Measurements from ENCODE around the gene SUN1. TPM values are rescaled to one million over a fixed set of nuclear protein-coding genes. Genes with fewer than 3 reads are reported as not detected.
A peak's percentile ranks its signal among the peaks of the same experiment; 100 is the strongest.
"Not testable (repeated sequence)": the region's sequence is repeated elsewhere in the genome, so short reads cannot be mapped to it uniquely, and the experiment has no call there.

The SUN1 gene, protein sequence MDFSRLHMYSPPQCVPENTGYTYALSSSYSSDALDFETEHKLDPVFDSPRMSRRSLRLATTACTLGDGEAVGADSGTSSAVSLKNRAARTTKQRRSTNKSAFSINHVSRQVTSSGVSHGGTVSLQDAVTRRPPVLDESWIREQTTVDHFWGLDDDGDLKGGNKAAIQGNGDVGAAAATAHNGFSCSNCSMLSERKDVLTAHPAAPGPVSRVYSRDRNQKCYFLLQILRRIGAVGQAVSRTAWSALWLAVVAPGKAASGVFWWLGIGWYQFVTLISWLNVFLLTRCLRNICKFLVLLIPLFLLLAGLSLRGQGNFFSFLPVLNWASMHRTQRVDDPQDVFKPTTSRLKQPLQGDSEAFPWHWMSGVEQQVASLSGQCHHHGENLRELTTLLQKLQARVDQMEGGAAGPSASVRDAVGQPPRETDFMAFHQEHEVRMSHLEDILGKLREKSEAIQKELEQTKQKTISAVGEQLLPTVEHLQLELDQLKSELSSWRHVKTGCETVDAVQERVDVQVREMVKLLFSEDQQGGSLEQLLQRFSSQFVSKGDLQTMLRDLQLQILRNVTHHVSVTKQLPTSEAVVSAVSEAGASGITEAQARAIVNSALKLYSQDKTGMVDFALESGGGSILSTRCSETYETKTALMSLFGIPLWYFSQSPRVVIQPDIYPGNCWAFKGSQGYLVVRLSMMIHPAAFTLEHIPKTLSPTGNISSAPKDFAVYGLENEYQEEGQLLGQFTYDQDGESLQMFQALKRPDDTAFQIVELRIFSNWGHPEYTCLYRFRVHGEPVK
- 164 and 234 TPM in 2 replicates for total RNA-seq

DNA sequence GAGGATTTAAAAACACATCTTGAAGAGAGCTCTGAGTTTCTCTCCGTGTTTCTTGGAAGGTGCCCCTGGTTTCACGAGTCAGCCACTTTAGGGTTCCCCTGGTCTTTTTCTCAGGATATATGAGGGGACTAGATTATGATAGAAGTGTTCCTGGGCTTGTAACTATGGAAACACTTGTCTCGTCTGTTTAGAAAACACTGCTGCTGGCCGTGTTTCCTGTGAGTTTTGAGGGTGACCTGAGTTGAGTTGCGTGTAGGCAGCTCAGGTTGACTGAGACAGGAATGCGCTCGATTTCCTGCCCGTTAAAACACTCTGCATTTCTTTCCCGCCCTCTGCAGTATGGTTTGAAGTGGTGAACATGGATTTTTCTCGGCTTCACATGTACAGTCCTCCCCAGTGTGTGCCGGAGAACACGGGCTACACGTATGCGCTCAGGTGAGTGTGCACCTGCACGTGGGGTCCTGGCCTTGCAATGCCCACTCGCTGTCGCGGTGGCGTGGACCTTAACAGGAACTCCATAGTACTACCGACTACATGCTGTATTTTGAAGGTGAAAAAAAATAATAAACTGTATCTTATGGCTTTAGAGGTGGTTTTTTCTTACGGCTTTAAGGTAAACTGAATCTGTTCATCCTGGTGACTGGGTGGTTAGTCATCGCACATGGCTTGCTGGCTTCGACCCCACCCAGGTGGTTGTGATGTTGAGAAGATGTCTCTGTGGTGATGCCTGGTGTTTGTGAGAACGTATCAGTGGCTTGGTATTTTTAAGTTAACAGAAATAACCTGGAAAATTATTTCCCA lies at the start of gene SUN1:
TSS of gene SUN1 (plus strand) at position 310 of the 801 bp plus-strand sequence. CDS start at position 359, 49 bp downstream.
- peak; percentile 86 for DNase-seq (ENCODE audit: low read depth)

DNA sequence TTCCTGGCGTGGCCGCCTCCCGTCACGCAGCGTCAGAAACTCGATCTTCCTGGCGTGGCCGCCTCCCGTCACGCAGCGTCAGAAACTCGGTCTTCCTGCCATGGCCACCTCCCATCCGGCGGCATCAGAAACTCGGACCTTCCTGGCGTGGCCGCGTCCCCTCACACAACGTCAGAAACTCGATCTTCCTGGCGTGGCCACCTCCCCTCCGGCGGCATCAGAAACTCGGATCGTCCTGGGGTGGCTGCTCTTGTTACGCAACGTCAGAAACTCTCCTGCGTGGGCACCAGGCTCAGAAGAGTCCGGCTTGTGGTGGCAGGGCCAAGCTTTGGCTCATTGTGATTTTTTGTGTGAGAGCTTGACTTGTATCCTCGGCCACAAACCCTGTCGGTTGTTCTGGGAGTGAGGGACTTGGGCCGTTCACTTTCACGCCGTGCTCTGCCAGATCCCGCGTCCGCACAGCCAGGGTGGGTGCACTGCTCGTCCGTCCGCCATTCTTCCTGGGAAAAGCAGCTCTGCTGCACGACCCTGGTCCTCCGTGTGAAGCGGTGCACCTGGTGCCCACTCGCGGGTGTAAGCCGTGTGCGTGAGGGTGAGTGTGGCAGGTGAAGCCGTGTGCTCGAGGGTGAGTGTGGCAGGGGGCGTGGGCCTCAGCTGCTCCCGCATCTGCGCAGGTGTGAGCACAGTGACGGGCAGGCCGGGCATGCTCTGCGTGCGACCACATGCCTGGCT lies 49.4 kb upstream of the SUN1 start:
- no peak for DNase-seq (ENCODE audit: low read depth)

DNA sequence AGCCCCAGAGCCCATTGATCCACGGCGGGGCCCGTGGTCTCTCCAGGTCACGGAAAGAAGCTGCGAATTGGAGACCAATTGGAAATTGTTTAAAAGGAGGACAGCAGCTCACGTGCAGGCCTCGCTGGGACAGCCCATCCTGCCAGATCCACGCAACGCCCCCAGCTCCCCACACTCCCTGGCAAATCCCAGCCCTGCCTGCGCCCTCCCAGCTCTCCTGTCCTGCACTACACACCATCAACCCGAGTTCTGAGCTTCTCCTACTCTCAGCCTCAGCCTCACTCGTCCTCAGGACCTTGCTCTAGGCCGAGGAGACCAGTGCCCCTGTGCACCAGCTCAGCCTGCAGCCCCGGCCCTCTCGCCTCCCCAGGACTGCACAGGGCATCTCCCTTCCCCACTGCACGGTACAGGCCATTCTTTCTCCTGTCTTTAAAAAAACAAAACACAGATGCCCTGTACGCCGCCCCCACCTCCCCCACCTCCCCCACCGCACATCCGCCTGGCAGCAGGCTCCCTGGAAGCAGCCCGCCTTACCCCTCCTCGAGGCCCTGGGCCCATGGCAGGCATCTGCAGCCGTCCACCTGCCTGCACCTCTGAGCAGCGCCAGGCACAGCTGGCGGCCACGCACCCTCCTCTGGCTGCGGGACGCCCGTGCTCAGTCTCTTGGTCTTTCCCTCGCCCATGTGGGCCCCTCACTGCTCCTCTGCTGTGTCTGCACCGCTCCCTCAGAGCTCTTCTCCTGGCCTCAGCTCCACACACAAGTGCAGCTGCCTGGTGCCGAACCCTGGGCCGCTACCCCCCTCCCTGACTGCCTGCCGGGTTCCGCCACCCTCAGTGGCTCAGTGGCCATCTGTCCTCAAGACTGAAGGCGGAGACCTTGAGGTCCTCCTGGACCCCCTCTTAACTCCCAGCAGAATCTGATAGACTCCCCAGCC lies 48.5 kb upstream of the SUN1 start:
- DNase-seq (ENCODE audit: low read depth) = no peak

DNA sequence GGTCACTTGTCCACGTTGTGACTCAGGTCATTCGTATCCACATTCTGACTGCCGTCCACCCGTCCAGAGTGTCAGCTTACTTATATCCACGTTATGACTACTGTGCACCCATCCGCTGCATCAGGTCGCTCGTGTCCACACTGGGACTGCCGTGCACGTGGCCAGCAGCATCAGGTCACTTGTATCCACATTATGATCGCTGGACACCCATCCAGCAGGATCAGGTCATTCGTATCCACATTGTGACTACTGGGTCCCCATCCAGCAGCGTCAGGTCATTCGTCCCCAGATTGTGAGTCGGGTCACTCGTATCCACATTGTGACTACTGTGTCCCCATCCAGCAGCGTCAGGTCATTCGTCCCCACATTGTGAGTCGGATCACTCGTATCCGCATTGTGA lies 47.3 kb upstream of the SUN1 start:
- no peak for DNase-seq (ENCODE audit: low read depth)

DNA sequence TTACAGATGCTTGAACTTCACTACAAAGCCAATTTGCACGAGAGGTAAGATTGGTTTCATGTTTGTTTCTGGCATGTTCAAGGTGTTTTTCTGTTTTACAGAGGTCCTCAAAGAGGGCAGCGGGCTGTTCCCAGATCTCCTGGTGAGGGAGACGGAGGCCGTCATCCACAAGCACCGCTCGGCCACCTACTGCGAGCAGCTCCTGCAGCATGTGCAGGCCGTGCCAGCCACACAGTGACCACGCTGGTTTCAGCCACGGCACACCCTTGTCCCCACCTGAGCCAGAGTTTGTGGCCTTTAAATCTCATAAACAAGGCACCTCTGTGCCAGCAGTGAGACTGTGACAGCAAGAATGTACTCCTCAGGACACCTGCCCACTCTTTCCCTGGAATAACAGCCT lies 46.9 kb upstream of the SUN1 start:
- no peak for DNase-seq (ENCODE audit: low read depth)

DNA sequence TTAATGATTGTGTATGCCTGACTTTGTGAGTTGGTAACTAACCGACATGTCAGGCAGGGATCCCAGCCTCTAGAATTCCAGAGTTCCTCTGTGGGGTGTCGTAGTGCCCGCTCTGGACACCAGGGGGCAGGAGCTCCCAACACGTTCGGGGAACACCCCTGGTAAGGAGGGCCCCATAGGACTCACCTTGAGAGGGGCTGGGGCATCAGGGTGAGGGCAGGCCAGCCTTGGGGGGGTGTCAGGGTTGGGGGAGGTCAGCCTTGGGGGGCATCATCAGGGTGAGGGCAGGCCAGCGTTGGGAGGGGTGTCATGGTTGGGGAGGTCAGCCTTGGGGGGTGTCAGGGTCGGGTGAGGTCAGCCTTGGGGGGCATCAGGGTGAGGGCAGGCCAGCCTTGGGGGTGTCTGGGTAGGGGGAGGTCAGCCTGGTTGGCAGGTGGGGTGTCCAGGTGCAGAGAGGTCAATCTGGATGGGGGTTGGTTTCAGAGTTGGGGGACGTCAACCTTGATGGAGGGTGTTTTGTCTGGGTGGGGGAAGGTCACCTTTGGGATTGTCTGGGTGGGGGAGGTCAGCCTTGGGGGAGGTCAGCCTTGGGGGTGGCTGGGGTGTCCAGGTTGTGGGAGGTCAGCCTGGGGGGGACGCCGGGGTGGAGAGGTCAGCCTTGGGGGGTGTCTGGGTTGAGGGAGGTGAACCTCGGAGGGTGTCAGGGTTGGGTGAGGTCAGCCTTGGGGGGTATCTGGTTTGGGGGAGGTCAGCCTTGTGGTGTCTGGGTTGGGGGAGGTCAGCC lies 45.6 kb upstream of the SUN1 start:
- peak; percentile 38 for DNase-seq (ENCODE audit: low read depth)

DNA sequence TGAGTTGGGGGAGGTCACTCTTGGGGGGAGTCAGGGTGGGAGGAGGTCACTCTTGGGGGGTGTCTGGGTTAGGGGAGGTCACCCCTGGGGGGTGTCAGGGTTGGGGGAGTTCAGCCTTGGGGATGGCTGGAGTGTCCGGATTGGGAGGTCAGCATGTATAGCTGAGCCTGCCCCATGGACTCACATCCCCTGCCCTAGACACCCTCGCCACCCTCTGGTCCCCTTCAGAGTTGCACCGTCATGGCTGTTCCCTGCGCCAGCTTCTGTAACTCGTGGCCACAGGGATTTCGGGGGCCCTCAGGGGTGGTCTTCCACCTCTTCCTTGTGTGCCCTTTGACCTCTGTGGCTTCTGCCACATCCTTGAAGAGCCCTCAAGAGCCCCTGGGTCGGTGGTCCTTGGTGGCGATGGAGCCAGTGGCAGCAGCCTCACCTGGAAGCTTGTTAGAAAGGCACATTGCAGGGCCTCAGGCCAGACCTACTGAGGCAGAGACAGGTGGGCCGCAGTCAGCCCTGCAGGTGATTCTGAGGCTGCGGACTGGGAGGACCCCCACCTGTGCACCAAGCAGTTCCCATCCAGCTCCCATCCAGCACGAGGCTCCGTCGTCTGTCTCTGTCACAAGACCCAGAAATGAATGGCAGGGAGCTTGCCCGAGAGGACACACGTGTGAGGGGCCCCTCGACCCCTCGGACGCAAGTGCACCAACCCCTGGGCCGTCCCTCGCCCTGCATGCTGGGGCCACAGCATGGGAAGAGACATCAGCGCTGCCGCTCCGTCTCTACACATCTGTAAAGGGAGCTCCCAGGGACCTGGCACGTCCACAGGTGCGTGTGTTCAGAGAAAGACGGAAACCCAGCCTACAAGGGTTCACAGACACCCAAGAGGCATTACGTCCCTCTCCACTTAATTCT lies 44.7 kb upstream of the SUN1 start:
- DNase-seq (ENCODE audit: low read depth) = no peak

DNA sequence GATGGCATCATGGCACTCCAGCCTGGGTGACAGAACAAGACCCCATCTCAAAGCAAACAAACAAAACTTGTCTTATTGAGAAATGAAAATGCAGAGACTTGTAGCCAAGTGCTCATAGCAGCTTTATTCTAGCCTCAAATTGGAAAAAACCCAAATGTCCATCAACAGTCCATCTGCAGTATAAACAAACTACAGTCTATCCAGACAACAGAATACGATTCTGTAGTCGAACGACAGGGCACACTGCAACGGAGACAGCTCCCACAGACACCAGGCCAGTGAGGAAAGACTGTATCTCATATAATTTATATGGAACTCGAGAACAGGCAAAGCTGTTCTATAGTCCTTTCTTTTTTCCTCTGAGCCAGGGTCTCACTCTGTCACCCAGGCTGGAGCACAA lies 40.8 kb upstream of the SUN1 start:
- DNase-seq (ENCODE audit: low read depth) = no peak

DNA sequence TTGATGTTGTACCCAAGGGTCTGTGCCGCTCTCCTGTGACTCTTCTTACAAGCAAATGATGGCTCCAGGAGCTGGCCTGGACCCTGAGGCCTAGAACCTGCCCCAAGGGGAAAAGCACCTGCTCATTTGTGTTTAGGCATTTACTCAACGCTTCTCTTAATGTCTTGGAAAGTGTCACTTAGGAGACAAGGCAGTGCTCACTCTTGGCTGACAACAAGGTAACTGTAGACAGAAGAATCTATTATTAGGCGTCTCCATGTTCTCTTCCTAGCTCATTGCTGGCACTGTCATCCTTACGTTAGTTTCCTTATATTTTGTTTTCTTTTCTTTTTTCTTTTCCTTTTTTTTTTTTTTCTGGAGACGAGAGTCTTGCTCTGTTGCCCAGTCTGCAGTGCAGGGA lies 38.1 kb upstream of the SUN1 start:
- no peak for DNase-seq (ENCODE audit: low read depth)

DNA sequence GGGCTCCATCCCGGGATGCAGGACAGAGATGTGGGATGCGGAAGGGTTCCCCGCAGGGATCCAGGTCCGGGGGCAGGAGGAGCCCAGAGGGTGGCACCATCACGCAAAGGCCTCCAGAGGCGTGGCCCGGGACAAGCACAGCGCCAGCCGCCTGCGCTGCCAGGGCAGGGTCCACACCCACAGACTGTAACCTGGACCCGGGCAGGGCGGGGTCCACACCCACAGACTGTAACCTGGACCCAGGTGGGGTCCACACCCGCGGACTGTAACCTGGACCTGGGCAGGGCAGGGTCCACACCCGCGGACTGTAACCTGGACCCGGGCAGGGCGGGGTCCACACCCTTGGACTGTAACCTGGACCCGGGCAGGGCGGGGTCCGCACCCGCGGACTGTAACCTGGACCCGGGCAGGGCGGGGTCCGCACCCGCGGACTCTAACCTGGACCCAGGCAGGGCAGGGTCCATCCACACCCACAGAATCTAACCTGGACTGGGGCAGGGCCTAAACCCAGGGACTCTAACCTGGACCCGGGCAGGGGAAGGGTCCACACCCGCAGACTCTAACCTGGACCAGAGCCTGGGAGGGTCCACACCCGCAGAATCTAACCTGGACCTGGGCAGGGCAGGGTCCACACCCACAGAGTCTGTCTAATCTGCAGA lies 37.5 kb upstream of the SUN1 start:
- no peak for DNase-seq (ENCODE audit: low read depth)

DNA sequence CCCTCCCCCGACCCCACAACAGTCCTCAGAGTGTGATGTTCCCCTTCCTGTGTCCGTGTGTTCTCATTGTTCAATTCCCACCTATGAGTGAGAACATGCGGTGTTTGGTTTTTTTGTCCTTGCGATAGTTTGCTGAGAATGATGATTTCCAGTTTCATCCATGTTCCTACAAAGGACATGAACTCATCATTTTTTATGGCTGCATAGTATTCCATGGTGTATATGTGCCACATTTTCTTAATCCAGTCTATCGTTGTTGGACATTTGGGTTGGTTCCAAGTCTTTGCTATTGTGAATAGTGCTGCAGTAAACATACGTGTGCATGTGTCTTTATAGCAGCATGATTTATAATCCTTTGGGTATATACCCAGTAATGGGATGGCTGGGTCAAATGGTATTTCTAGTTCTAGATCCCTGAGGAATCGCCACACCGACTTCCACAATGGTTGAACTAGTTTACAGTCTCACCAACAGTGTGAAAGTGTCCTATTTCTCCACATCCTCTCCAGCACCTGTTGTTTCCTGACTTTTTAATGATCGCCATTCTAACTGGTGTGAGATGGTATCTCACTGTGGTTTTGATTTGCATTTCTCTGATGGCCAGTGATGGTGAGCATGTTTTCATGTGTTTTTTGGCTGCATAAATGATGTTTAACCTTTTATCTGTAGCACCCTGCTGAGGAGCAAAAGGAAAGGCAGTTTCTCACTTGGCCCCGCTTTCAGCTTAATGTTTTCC lies 35.7 kb upstream of the SUN1 start:
- DNase-seq (ENCODE audit: low read depth) = not testable (repeated sequence)

DNA sequence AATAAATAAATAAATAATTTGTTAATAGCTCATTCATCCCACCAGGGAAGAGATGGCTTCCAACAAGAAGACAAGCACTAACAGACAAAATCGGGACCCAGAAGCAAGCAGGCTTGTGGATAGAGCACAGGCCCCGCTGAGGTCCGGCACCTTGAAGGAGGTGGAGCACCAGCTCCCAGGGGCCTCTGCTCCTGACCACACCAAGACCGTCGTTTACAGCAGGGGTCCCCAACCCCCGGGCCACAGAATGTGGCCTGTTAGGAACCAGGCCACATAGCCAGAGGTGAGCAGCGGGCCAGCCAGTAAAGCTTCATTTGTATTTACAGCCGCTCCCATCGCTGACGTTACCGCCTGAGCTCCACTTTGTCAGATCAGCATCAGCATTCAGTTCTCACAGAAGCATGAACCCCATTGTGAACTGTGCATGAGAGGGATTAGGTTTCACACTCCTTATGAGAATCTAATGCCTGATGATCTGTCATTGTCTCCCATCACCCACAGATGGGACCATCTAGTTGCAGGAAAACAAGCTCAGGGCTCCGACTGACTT lies 33.3 kb upstream of the SUN1 start:
- no peak for DNase-seq (ENCODE audit: low read depth)

DNA sequence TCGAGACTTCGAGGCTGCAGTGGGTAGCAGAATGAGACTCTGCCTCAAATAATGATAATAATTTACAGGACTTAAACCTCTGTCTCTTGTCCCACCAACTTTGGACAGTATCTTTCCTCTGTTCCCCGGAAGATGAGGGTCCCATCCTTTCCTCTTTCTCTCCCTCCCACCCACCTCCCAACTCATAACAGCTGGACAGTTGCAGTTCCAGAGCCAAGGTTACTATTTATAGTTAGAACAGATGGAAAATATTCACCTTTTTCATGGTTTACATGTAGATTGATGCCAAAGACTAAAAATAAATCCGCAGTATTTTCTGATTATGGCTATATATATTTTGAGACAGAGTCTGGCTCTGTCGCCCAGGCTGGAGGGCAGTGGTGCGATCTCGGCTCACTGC lies 31.6 kb upstream of the SUN1 start:
- DNase-seq (ENCODE audit: low read depth) = no peak

DNA sequence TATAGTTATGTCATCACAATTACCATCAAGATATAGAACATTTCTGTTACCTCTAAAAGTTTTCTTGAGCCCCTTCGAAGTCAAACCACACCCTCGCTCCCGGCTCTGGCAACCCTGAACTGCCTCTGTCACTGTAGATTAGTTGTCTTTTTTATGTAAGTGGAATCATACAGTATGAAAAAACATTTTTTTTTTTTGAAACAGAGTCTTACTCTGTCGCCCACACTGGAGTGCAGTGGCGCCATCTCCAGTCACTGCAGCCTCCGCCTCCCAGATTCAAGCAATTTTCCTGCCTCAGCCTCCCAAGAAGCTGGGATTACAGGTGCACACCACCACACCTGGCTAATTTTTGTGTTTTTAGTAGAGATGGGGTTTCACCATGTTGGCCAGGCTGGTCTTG lies 30.9 kb upstream of the SUN1 start:
- DNase-seq (ENCODE audit: low read depth) = not testable (repeated sequence)

DNA sequence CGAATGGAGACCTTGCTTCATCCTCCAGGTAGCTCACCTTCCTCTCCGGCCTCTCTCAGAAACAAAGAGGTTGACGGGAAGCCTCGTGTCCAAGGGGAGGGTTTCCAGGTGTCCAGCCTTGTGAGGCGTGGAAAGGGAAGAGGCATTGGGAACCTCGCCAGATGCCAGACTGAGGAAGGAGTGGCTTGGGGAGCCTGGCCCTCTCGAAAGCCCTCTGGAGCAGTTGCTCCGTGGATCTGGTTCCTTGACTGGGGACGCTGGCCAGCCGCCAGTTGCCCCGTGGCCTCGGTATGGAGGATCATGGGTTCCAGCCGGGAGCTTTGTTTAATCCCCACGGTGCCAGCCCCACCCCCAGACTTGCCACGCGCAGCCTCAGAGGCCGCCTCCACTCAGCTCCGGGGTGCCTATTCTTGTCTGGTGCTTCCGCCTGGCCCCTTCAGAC lies 30.3 kb upstream of the SUN1 start:
- DNase-seq (ENCODE audit: low read depth) = peak; percentile 56

DNA sequence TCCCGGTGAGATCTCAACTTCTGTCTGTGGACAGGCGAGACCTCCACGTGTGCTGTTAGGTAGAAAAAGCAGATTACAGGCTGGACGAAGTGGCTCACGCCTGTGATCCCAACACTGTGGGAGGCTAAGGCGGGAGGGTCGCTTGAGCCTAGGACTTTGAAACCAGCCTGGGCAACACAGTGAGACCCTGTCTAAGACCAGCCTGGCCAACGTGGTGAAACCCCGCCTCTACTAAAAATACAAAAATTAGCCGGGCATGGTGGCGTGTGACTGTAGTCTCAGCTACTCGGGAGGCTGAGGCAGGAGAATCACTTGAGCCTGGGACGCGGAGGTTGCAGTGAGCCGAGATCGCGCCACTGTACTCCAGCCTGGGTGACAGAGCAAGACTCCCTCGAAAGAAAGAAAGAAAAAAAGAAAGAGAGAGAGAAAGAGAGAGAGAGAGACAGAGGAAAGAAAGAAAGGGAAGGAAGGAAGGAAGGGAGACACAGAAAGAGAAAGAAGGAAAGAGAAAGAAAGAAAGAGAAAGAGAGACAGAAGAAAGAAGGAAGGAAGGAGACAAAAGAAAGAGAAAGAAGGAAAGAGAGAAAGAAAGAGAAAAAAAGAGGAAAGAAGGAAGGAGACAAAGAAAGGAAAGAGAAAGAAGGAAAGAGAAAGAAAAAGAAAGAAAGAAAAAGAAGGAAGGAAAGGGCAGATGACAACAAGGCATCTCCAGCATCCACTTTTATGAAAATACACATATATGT lies 29.6 kb upstream of the SUN1 start:
- DNase-seq (ENCODE audit: low read depth) = no peak

Measured in renal cortical epithelial cell (primary cell).